Measurements from ENCODE around the gene DICER1.

GRCh38 chr14:95088665-95089064, 68.7 kb downstream of the DICER1 start:
- TF ChIP-seq, protein P1, sequence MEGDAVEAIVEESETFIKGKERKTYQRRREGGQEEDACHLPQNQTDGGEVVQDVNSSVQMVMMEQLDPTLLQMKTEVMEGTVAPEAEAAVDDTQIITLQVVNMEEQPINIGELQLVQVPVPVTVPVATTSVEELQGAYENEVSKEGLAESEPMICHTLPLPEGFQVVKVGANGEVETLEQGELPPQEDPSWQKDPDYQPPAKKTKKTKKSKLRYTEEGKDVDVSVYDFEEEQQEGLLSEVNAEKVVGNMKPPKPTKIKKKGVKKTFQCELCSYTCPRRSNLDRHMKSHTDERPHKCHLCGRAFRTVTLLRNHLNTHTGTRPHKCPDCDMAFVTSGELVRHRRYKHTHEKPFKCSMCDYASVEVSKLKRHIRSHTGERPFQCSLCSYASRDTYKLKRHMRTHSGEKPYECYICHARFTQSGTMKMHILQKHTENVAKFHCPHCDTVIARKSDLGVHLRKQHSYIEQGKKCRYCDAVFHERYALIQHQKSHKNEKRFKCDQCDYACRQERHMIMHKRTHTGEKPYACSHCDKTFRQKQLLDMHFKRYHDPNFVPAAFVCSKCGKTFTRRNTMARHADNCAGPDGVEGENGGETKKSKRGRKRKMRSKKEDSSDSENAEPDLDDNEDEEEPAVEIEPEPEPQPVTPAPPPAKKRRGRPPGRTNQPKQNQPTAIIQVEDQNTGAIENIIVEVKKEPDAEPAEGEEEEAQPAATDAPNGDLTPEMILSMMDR (IDR thresholded peaks at IDR 0.05; ENCODE audit: low read depth, low read length): no peak
- TF ChIP-seq EZH2phosphoT487 (IDR thresholded peaks at IDR 0.05; ENCODE audit: low read depth): no peak
